KMS-11 (cell line): ENCODE results near the gene TNNI2.

ENCODE experiments used
- H2AFZ ChIP-seq: fragments of 200-600 bp; sonication (generic); 2 replicates; pipeline ENCODE4 v1.6.1; 2016; ENCODE audit warnings: antibody characterized with exemption, mixed run types, low read depth
- H3K27ac ChIP-seq: fragments of 200-600 bp; sonication (generic); 2 replicates; pipeline ENCODE4 v1.6.1; 2016; ENCODE audit warnings: mild to moderate bottlenecking, mixed run types
- H3K27me3 ChIP-seq: fragments of 200-600 bp; sonication (generic); 2 replicates; pipeline ENCODE4 v1.6.1; 2017; ENCODE audit warnings: mild to moderate bottlenecking, low read depth, mixed run types, moderate library complexity; ENCODE audit not compliant: insufficient read depth
- H3K36me3 ChIP-seq: fragments of 200-600 bp; sonication (generic); 2 replicates; pipeline ENCODE4 v1.6.1; 2017; ENCODE audit warnings: mild to moderate bottlenecking, mixed run types; ENCODE audit not compliant: insufficient read depth
- H3K4me1 ChIP-seq: fragments of 200-600 bp; sonication (generic); 2 replicates; pipeline ENCODE4 v1.6.1; 2016; ENCODE audit warnings: mild to moderate bottlenecking, low read depth, mixed run types; ENCODE audit not compliant: poor library complexity, severe bottlenecking
- H3K4me2 ChIP-seq: fragments of 200-600 bp; sonication (generic); 2 replicates; pipeline ENCODE4 v1.7.0; 2016; ENCODE audit warnings: mild to moderate bottlenecking, mixed run types
- H3K4me3 ChIP-seq: fragments of 200-600 bp; sonication (generic); IDR thresholded peaks from 2 replicates; pipeline ENCODE4 v1.6.1; 2017; ENCODE audit warnings: low read depth, low read length, mixed read lengths; ENCODE audit not compliant: insufficient read depth
- H3K79me2 ChIP-seq: fragments of 200-600 bp; sonication (generic); 2 replicates; pipeline ENCODE4 v1.6.1; 2016; ENCODE audit warnings: low read depth, mixed run types; ENCODE audit not compliant: insufficient read depth
- H3K9ac ChIP-seq: fragments of 200-600 bp; sonication (generic); 2 replicates; pipeline ENCODE4 v1.6.1; 2016; ENCODE audit warnings: mild to moderate bottlenecking, mixed run types
- H4K20me1 ChIP-seq: fragments of 200-600 bp; sonication (generic); 2 replicates; pipeline ENCODE4 v1.6.1; 2016; ENCODE audit warnings: mild to moderate bottlenecking, mixed run types; ENCODE audit not compliant: insufficient read depth
- TF ChIP-seq, protein P1 (sequence below): fragments of 200-600 bp; sonication (generic); conservative IDR thresholded peaks from 2 replicates; pipeline ENCODE4 v1.6.1; 2017; ENCODE audit warnings: low read depth, mild to moderate bottlenecking, antibody characterized with exemption, low read length, moderate library complexity, mixed read lengths

Gene TNNI2

DNA sequence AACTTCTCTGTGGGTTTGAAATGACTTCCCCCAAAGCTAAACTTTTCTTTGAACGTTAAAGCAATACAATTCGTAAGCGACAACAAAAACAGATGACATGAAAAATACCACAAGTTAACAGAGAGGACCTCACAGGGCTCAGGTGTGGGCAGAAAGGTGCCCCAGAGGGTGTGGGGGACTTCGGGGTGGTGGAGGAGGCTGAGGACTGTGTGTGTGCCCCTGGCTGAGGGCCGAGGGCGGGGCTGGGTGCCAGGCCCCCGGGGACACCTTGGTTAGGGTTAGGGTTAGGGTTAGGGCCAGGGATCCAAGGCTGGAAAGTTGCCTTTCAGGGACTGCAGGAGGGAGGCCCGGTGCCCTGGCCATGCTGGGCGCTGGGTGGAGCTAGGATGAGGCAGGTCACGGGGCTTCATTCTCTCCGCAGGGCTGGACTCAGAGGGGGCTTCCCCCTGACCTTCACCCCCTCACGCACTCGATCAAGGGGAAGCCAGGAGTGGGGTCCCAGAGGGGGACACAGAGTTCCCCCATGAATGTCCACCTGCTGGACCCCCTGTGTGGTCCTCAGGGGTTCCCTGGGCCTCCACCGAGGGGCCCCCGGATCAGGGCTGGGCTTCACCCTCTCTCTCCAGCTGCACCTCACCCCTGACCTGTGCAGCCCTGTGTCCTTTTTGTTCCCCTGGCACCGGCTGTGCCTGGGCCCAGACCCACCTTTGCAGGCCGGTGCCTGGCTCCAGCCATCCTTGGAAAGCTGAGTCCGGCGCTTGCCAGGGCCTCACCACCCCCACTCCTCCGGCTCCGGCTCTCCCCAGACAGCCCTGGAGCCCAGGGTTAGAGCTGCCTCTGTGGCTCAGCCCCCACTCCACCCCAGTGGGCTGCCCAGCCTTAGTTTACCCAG lies 7.0 kb downstream of the TNNI2 start:
- Histone ChIP-seq H2AFZ (no peak overlapping the region), H3K4me1 (peaks cover 6% of the 10 kb centered on the region), H3K9ac (no peak overlapping the region), H3K4me3 (no peak overlapping the region), H3K27ac (no peak overlapping the region), H3K4me2 (no peak overlapping the region), H3K36me3 (no peaks in the 10 kb centered on the region), H3K27me3 (peaks cover 87% of the 10 kb centered on the region), H4K20me1 (no peaks in the 10 kb centered on the region), H3K79me2 (no peaks in the 10 kb centered on the region)
- TF ChIP-seq, protein P1, sequence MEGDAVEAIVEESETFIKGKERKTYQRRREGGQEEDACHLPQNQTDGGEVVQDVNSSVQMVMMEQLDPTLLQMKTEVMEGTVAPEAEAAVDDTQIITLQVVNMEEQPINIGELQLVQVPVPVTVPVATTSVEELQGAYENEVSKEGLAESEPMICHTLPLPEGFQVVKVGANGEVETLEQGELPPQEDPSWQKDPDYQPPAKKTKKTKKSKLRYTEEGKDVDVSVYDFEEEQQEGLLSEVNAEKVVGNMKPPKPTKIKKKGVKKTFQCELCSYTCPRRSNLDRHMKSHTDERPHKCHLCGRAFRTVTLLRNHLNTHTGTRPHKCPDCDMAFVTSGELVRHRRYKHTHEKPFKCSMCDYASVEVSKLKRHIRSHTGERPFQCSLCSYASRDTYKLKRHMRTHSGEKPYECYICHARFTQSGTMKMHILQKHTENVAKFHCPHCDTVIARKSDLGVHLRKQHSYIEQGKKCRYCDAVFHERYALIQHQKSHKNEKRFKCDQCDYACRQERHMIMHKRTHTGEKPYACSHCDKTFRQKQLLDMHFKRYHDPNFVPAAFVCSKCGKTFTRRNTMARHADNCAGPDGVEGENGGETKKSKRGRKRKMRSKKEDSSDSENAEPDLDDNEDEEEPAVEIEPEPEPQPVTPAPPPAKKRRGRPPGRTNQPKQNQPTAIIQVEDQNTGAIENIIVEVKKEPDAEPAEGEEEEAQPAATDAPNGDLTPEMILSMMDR, result no peak

DNA sequence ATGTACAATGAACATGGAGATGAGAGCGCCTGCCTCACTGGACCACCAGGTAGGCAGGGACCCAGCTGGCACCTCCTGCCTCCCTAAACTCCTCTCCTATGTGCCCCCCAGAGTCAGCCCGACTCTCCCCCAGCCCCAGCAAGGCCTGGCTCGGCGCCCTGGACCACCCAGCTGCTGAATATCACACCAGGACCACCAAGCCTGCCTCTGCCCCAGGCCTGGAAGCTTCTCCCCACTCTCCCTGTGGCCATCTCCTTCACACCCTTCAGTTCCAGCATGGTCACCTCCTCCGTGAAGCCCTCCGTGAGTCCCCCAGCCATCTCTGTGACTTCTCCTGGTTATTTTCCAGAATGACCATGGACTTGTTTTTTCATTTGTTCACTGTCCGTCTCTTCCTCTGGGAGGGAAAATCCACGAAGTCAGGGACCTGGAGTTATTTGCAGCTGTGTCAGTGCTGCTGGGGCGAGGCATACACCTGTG lies 7.7 kb downstream of the TNNI2 start:
- peaks cover 85% of the 10 kb centered on the region for H3K27me3 ChIP-seq
- peaks cover 12% of the 10 kb centered on the region for H3K4me1 ChIP-seq
- H3K36me3 ChIP-seq, result no peaks in the 10 kb centered on the region
- no peak overlapping the region for H3K4me2 ChIP-seq
- H3K4me3 ChIP-seq, result no peak overlapping the region
- H2AFZ ChIP-seq, result no peak overlapping the region
- H3K27ac ChIP-seq, result no peak overlapping the region
- no peak overlapping the region for H3K9ac ChIP-seq
- TF ChIP-seq, protein P1, result no peak
- no peaks in the 10 kb centered on the region for H3K79me2 ChIP-seq
- H4K20me1 ChIP-seq, result no peaks in the 10 kb centered on the region

DNA sequence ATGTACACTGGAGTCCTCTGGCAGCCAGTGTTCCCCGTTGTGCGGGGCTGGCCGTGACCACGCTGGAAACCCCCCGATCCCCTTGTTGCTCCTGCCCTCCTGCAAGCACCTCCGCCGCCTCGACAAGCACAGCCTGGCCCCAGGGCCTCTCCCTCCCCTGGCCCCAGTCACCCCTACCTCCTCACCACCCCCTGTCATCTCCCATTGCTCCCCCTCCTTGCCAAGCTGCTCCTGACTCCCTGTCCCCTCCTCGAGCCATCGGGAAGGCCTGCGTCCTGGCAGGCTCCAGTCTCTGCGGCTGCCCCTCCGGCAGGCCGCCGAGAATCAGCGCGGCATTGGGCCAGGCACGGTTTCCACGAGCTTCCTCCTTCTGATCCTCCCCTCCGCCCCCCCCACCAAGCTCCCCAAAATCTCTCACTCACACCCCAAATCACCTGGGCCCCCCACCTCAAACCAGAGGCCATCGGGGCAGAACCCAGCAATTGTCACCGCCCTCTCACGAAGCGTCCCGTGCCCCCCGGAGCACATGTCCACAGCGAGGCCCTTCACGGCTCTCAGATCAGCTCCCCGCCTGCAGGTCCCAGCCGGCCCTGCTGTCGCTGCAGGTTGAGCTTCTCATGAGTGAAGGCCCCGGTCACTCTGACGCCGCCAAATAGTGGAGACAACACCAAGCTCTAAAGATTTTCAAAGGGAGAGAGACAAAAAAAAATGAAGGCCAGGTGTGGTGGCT lies 8.4 kb downstream of the TNNI2 start:
- TF ChIP-seq, protein P1, result no peak
- H3K4me2 ChIP-seq, result no peak overlapping the region
- peaks cover 80% of the 10 kb centered on the region for H3K27me3 ChIP-seq
- no peaks in the 10 kb centered on the region for H3K79me2 ChIP-seq
- no peaks in the 10 kb centered on the region for H3K36me3 ChIP-seq
- H3K27ac ChIP-seq, result no peak overlapping the region
- H3K4me1 ChIP-seq, result peaks cover 17% of the 10 kb centered on the region
- H3K4me3 ChIP-seq, result no peak overlapping the region
- no peak overlapping the region for H2AFZ ChIP-seq
- no peak overlapping the region for H3K9ac ChIP-seq
- no peaks in the 10 kb centered on the region for H4K20me1 ChIP-seq

DNA sequence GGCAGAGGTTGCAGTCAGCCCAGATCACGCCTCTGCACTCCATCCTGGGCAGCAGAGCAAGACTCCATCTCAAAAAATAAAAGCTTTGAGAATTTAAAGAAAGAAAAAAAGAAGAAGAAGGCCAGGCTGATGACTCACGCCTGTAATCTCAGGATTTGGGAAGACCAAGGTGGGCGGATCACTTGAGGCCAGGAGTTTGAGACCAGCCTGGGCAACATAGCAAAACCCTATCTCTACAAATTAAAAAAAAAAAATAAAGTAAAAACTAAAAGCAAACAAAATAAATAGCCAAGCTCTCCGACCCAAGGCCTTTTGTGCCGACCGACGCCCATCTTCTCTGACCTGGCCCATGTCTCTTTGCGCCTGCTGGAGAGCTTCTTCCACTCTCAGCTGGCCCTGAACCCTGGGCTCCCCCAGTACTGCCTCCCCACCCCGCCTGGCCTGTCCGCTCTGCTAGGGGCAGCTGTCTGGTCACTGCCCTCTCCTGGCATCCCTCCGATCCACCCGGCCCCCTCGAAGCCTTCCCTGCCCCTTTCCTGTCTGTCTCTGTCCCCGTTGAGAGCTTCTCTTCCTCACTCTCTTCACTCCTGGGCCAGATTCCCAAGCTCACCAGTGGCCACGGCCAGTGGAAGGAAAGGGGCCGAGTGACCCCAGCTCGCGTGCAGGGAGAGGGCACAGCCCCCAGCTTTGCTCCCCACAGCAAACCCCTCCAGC lies 9.3 kb downstream of the TNNI2 start:
- Histone ChIP-seq H2AFZ (no peak overlapping the region), H3K4me2 (no peak overlapping the region), H3K27ac (no peak overlapping the region), H3K79me2 (no peaks in the 10 kb centered on the region), H3K36me3 (no peaks in the 10 kb centered on the region), H3K9ac (no peak overlapping the region), H3K4me3 (no peak overlapping the region), H3K4me1 (peaks cover 26% of the 10 kb centered on the region), H3K27me3 (peaks cover 72% of the 10 kb centered on the region), H4K20me1 (no peaks in the 10 kb centered on the region)
- TF ChIP-seq, protein P1, result no peak
